Tibial nerve (tissue), 3 donors: ENCODE data around the gene SMARCAL1.

Experiments
- POLR2A ChIP-seq, 2 donors: fragments of 450-650 bp; IDR thresholded peaks; one replicate each; pipeline ENCODE4 v1.6.1; 2017; ENCODE audit warnings: antibody characterized with exemption in 2 of 2, mild to moderate bottlenecking in 2 of 2, moderate library complexity in 2 of 2
- TF ChIP-seq, protein P1 (sequence below), 5 experiments: fragments of 200-600 bp in 3 of 5; fragments of 450-650 bp in 2 of 5; sonication (generic) in 3 of 5; IDR thresholded peaks; one replicate each; pipeline ENCODE4 v1.5.1; 2016 to 2019; ENCODE audit warnings: antibody characterized with exemption in 5 of 5, mild to moderate bottlenecking in 3 of 5, moderate library complexity in 2 of 5

- TF ChIP-seq POLR2A (IDR thresholded peaks at IDR 0.05), result no peak
- TF ChIP-seq, protein P1, sequence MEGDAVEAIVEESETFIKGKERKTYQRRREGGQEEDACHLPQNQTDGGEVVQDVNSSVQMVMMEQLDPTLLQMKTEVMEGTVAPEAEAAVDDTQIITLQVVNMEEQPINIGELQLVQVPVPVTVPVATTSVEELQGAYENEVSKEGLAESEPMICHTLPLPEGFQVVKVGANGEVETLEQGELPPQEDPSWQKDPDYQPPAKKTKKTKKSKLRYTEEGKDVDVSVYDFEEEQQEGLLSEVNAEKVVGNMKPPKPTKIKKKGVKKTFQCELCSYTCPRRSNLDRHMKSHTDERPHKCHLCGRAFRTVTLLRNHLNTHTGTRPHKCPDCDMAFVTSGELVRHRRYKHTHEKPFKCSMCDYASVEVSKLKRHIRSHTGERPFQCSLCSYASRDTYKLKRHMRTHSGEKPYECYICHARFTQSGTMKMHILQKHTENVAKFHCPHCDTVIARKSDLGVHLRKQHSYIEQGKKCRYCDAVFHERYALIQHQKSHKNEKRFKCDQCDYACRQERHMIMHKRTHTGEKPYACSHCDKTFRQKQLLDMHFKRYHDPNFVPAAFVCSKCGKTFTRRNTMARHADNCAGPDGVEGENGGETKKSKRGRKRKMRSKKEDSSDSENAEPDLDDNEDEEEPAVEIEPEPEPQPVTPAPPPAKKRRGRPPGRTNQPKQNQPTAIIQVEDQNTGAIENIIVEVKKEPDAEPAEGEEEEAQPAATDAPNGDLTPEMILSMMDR (IDR thresholded peaks at IDR 0.05), result no peak
These were observed 38.4 kb upstream of the SMARCAL1 start for GRCh38 chr2:216373896-216374295.
